Measurements from ENCODE around the gene MYH2. TPM values are rescaled to one million over a fixed set of nuclear protein-coding genes. Genes with fewer than 3 reads are reported as not detected.

Gene MYH2
- total and polyA plus RNA-seq, 2 donors (not counting 3 experiments of a cell fraction or from before 2014, with no cell fraction given), result not detected

DNA sequence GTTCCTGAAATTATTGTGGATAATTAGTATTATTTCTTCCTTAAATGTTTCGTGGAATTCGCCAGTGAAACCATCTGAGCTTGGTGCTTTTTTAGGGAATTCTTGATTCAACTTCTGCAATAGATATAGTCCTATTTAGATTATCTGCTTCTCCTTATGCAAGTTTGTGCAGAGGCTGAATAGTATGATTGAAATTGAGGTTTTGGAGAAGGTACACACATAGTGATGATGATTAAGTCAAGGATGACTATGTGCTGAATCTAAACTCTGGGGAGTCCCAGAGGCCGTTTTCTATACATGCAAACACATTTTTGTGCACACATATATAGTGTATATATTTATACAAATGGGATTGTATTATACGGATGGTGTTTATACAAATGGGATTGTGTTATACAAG is 74.9 kb downstream of the MYH2 start:
- no peaks in the 10 kb centered on the region for H4K20me1 ChIP-seq (replicated peaks; ENCODE audit: control insufficient read depth, extremely low read depth, insufficient read depth, low read length)
- H3K4me2 ChIP-seq (ENCODE audit: insufficient read depth, low read length), result no peak overlapping the region
- no peak overlapping the region for H3K27ac ChIP-seq (ENCODE audit: insufficient read depth, low read depth, low read length)
- H3K9me1 ChIP-seq (replicated peaks; ENCODE audit: control insufficient read depth, extremely low read depth, insufficient read depth, low read length), result no peaks in the 10 kb centered on the region
- H3K9me3 ChIP-seq (replicated peaks; ENCODE audit: control insufficient read depth, insufficient read depth, low read length), result peaks cover 5% of the 10 kb centered on the region
- ChIA-PET POLR2A (no interaction called here), CTCF (no interaction called here)
- H2AFZ ChIP-seq (ENCODE audit: low read depth, low read length), result no peak overlapping the region
- intact Hi-C loops (cut with micrococcal nuclease), result no loop called here
- FAIRE-seq (no peak), DNase-seq (ENCODE audit: low read depth, low spot score) (no peak)
- no peak overlapping the region for H3K4me3 ChIP-seq (replicated peaks in 1 of 3; ENCODE audit: insufficient read depth in 1 of 3, low read depth in 1 of 3, low read length in 3 of 3)
- H3K27me3 ChIP-seq (ENCODE audit: control insufficient read depth in 2 of 2, insufficient read depth in 2 of 2, low read length in 2 of 2), result no peaks in the 10 kb centered on the region
- no TSS peak for BruUV-seq (replicated peaks)
- H3K9ac ChIP-seq (replicated peaks; ENCODE audit: extremely low read depth, insufficient read depth, low read length), result no peak overlapping the region
- no peaks in the 10 kb centered on the region for H3K4me1 ChIP-seq (ENCODE audit: control insufficient read depth, extremely low read depth, insufficient read depth, low read length)
- TF ChIP-seq, protein P1, sequence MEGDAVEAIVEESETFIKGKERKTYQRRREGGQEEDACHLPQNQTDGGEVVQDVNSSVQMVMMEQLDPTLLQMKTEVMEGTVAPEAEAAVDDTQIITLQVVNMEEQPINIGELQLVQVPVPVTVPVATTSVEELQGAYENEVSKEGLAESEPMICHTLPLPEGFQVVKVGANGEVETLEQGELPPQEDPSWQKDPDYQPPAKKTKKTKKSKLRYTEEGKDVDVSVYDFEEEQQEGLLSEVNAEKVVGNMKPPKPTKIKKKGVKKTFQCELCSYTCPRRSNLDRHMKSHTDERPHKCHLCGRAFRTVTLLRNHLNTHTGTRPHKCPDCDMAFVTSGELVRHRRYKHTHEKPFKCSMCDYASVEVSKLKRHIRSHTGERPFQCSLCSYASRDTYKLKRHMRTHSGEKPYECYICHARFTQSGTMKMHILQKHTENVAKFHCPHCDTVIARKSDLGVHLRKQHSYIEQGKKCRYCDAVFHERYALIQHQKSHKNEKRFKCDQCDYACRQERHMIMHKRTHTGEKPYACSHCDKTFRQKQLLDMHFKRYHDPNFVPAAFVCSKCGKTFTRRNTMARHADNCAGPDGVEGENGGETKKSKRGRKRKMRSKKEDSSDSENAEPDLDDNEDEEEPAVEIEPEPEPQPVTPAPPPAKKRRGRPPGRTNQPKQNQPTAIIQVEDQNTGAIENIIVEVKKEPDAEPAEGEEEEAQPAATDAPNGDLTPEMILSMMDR (IDR thresholded peaks at IDR 0.05; ENCODE audit: extremely low read depth in 1 of 2, insufficient read depth in 1 of 2, low read depth in 1 of 2, low read length in 2 of 2), result no peak
- TF ChIP-seq MYC (IDR thresholded peaks at IDR 0.05; ENCODE audit: low read depth, low read length) (no peak), JUN (IDR thresholded peaks at IDR 0.05; ENCODE audit: borderline replicate concordance, insufficient read depth, insufficient read length, low read depth) (no peak), POLR2A (IDR thresholded peaks at IDR 0.05; ENCODE audit: low read depth, low read length) (no peak), EZH2 (IDR thresholded peaks at IDR 0.05; ENCODE audit: borderline replicate concordance, low read depth, low read length, severe bottlenecking) (no peak), FOS (IDR thresholded peaks at IDR 0.05; ENCODE audit: borderline replicate concordance, insufficient read depth, low read length) (no peak), POLR2AphosphoS5 (IDR thresholded peaks at IDR 0.05; ENCODE audit: insufficient read depth, low read depth, low read length) (no peak), GATA2 (IDR thresholded peaks at IDR 0.05; ENCODE audit: insufficient read depth, insufficient read length, low read depth, low read length) (no peak)
- TF ChIP-seq, protein P2, sequence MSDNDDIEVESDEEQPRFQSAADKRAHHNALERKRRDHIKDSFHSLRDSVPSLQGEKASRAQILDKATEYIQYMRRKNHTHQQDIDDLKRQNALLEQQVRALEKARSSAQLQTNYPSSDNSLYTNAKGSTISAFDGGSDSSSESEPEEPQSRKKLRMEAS (IDR thresholded peaks at IDR 0.05; ENCODE audit: insufficient read depth, insufficient read length), result no peak
- no peaks in the 10 kb centered on the region for H3K36me3 ChIP-seq (ENCODE audit: control insufficient read depth in 2 of 2, extremely low read depth in 1 of 2, insufficient read depth in 2 of 2, low read length in 2 of 2)
- dilution Hi-C loops (cut with MboI; ENCODE audit: extremely low pct_ligation_motif_present, low sequenced_read_pairs), result no loop called here
- no peaks in the 10 kb centered on the region for H3K79me2 ChIP-seq (ENCODE audit: control insufficient read depth, insufficient read depth, low read length)
